CD4-positive, alpha-beta T cell treated with Interleukin-17A for 1 hour (primary cell): ENCODE measurements around the gene EXOC2.
"Not testable (repeated sequence)": the region's sequence is repeated elsewhere in the genome, so short reads cannot be mapped to it uniquely, and the experiment has no call there.

Experiments
- DNase-seq: peaks from one replicate; pipeline ENCODE4 v3.0.0-alpha.2; 2020

EXOC2 gene

DNA sequence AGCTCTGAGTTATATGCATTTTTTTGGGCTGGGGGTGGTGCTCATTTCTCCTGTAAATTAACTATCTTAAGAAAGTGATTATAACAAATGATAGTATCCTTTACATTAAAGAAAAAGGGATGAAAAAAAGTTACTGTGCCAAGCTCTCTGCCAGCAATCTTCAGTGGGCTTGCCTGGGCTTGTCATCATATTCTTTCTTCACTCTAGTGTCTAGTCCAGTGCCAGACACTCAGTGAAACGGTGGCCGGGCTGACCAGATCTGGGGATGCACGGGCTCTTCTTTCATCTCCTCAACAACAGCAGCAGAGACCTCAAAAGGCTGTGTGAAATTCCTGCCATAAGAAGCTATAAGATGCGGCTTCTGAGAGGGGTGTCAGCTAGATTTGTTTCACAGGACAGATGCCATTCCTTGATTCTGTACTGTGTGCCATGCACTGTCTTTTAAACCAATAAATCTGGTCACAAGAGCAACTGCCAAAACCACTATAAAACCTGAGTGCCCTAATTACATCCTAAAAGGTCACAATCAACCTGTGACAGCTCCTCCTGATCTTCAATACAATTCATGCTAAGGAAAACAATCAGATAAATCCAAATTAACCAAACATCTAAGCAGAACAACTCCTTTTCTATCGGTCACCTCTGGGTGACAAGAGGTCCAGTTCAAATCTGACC lies 12.1 kb downstream of the EXOC2 start:
- DNase-seq = no peak

DNA sequence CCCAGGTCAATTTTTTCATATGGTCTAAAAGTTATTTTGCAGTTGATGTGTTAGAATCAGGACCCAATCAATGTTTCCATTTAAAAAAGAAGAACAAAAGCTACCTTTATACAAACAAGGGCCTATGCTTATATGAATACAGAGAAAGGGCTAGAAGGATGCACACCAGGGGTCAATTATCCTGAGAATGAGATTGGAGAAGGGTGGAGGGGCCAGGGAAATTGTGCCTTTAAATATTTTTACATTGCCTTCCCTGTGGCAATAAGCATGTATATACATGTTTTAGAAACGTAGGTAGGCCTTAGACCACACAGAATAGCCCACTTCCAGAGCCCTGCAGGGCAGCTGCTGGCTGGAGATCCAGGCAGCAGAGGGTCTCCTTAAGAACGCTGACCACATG lies 12.7 kb downstream of the EXOC2 start:
- no peak for DNase-seq

- DNase-seq = no peak
Measured at GRCh38 chr6:679282-679681, 13.7 kb downstream of the EXOC2 start.

DNA sequence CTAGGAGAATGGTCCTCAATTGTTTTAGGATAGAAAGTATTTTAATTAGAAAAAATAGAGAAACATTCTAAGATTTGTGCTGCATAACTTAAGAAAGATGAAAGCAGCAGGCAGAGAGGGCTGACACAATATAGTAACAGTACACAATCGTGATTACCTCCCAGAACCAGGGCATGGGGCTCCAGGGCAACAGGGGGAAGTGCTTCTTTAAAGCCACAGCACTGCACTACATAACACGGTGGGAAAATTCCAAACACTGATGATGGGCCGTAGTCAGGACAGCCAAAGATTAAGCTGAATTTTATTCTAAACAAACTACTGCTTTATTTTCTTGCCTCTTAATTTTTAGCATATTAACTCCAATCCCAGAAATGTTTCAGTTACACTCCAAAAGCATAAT lies 14.4 kb downstream of the EXOC2 start:
- DNase-seq = no peak

DNA sequence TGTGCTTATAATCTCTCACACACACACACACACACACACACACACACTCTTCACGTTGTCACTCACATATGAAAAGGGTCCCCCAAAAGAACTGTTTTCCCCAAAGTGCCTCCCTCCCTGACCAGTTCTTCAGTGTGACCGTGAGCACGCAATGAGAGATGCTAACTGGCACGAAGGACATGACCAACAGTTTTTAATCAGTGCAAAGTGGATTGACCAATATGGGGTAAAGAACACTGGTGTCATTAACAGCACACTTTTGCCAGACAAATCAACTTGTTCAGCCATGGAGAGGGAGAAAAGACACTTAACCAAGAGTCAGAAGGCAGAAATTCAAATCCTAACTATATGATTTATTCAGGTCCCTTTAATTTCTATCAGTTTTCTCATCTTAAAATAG lies 15.0 kb downstream of the EXOC2 start:
- no peak for DNase-seq

- no peak for DNase-seq
Measured at GRCh38 chr6:674956-675355, 18.0 kb downstream of the EXOC2 start.

GRCh38 chr6:674406-674805 lies 18.5 kb downstream of the EXOC2 start:
- no peak for DNase-seq

DNA sequence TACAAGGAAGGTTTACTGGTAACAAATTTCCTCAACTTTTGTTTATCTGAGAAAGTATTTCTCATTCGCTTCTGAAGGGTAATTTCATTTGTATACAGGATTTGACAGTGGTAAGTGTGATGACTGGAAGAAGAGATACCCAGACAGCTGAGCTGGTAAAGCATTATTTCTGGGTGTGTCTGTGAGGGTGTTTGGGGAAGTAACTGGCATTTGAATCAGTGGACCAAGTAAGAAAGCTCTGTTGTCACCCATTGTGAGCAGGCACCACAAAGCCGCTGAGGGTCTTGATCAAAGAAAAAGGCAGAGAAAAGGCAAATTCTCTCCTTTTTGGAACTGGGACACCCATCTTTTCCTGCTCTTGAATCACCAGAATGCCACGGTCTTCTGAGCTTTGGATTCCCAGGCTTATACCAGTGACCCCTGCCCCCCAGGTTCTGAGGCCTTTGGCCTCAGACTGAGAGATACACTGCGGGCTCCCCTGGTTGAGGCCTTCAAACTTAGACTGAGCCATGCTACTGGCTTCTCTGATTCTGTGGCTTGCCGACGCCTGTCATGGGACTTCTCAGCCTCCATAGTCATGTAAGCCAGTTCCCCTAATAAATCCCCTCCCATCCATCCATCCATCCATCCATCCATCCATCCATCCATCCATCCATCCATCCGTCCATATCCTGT lies 25.5 kb downstream of the EXOC2 start:
- no peak for DNase-seq

DNA sequence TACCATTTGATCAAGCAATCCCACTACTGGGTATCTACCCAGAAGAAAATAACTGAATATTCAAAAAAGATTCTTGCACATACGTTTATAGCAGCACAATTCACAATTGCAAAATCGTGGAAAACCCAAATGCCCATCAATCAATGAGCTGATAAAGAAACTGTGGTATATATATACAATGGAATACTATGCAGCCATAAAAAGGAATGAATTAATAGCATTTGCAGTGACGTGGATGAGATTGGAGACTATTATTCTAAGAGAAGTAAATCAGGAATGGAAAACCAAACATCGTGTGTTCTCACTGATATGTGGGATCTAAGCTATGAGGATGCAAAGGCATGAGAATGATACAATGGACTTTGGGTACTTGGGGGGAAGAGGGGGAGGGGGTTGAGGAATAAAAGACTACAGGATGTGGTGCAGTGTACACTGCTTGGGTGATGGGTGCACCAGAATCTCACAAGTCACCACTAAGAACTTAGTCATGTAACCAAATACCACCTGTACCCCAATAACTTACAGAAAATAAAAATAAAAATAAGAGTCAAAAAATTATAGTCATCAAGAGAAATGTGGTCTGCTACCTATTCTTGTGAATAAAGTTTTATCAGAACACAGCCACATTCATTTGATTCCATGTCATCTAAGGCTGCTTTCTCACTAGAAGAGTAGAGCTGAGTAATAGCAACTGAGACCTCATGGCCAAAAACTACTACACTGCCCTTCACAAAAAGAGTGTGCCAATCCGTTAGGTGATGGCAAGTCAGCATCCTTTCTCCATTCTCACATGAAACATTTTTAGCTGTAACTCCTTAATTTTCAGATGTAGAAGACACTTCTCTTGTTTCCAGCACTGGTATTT lies 27.3 kb downstream of the EXOC2 start:
- DNase-seq = no peak

DNA sequence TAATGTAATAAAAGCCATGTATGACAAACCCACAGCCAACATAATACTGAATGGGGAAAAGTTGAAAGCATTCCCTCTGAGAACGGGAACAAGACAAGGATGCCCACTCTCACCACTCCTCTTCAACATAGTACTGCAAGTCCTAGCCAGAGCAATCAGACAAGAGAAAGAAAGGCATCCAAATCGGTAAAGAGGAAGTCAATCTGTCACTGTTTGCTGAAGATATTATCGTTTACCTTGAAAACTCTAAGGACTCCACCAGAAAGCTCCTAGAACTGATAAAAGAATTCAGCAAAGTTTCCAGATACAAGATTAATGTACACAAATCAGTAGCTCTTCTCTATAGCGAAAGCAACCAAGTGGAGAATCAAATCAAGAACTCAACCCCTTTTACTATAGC lies 29.2 kb downstream of the EXOC2 start:
- not testable (repeated sequence) for DNase-seq

GRCh38 chr6:659716-660581 lies 33.0 kb downstream of the EXOC2 start:
- no peak for DNase-seq

DNA sequence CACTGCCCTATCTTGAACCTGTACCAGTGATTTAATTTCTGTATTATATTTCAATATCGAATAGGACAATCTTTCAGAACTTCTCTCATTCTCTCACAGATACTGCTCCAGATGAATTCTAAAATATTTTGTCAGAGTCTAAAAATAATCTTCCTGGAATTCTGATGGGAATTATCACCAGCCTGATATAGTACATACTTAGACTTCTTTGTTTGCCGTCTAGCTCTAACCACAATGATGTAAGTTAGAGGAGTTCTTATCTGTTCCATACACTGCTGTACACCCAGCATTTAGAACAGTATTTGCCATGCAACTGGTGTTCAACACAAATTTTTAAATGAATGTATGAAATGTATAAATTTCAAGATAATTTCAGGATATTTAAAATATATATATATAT lies 34.7 kb downstream of the EXOC2 start:
- no peak for DNase-seq

- DNase-seq = no peak
Measured at GRCh38 chr6:657743-658142, 35.2 kb downstream of the EXOC2 start.

- no peak for DNase-seq
Measured at GRCh38 chr6:656460-657252, 36.3 kb downstream of the EXOC2 start, which contains the start of gene HUS1B. TSS of gene HUS1B (minus strand) at chr6:657100. CDS start at chr6:656944, 156 bp downstream.

GRCh38 chr6:654136-654535 lies 38.8 kb downstream of the EXOC2 start:
- DNase-seq = no peak

DNA sequence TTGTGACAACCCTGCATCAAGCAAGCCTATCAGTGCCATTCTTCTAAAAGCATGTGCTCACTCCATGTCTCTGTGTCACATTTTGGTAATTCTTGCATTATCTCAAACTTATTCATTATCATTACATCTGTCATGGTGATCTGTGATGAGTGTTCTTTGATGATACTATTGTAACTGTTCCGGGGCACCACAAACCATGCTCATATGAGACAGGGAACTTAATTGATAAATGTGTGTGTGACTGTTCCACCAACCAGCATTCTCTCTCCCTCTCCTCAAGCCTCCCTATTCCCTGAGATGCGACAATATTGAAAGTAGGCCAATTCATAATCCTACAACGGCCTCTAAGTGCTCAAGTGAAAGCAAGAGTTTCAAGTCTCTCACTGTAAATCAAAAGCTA lies 40.1 kb downstream of the EXOC2 start:
- DNase-seq = no peak

DNA sequence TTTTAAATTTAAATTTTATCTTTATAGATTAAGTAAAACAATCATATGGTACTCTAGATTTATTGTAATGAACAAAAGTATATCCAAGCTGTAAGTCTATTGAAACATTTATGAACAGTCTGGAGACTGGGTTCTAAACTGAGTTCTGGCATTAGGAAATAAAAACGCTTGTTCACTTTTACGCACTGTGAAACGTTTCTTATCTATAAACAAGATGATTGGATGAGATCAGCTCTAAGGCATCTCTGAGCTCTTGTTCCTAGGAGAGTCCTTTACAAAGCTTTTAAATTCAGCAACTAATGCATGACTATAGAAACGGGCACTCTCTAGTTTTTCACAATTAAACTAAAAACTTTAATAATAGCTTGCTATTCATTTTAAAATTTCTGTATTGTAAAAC lies 42.8 kb downstream of the EXOC2 start:
- no peak for DNase-seq

GRCh38 chr6:642805-643204 lies 50.1 kb downstream of the EXOC2 start:
- DNase-seq = no peak

- no peak for DNase-seq
Measured at GRCh38 chr6:641225-641985, 51.5 kb downstream of the EXOC2 start.

- DNase-seq = no peak
Measured at GRCh38 chr6:636488-636887, 56.5 kb downstream of the EXOC2 start.

- no peak for DNase-seq
Measured at GRCh38 chr6:635233-635632, 57.7 kb downstream of the EXOC2 start.
